ENCODE data around the gene SIK1.
"Not testable (repeated sequence)": the region's sequence is repeated elsewhere in the genome, so short reads cannot be mapped to it uniquely, and the experiment has no call there.

SIK1 gene

GRCh38 chr21:43426404-43427241, at the start of gene SIK1:
SIK1 (minus strand) TSS chr21:43427131; CDS start chr21:43426178, 953 bp downstream.
- DNase-seq; H3K9me3 ChIP-seq (ENCODE audit: severe bottlenecking); H3K36me3 ChIP-seq; H3K4me3 ChIP-seq (ENCODE audit: low read depth, low read length); H3K27ac ChIP-seq; H3K27me3 ChIP-seq (ENCODE audit: insufficient read depth, low read depth, severe bottlenecking): not testable (repeated sequence)

GRCh38 chr21:43471597-43472242, 44.8 kb upstream of the SIK1 start:
- not testable (repeated sequence) for H3K27ac ChIP-seq; H3K4me3 ChIP-seq (ENCODE audit: low read depth, low read length); DNase-seq; H3K27me3 ChIP-seq (ENCODE audit: insufficient read depth, low read depth, severe bottlenecking); H3K36me3 ChIP-seq; H3K9me3 ChIP-seq (ENCODE audit: severe bottlenecking)

GRCh38 chr21:43469719-43470458, 43.0 kb upstream of the SIK1 start:
- not testable (repeated sequence) for H3K4me3 ChIP-seq (ENCODE audit: low read depth, low read length); H3K36me3 ChIP-seq; H3K27ac ChIP-seq; H3K27me3 ChIP-seq (ENCODE audit: insufficient read depth, low read depth, severe bottlenecking); H3K9me3 ChIP-seq (ENCODE audit: severe bottlenecking); DNase-seq

GRCh38 chr21:43467785-43468184, 40.9 kb upstream of the SIK1 start:
- no peaks in the 10 kb centered on the region for H3K9me3 ChIP-seq (ENCODE audit: severe bottlenecking)
- H3K27me3 ChIP-seq (ENCODE audit: insufficient read depth, low read depth, severe bottlenecking), result no peaks in the 10 kb centered on the region
- no peak for DNase-seq
- no peak overlapping the region for H3K4me3 ChIP-seq (ENCODE audit: low read depth, low read length)
- no peak for TF ChIP-seq CTCF (IDR thresholded peaks at IDR 0.05; ENCODE audit: low read depth, low read length)
- H3K36me3 ChIP-seq, result no peaks in the 10 kb centered on the region
- no peak overlapping the region for H3K27ac ChIP-seq

- not testable (repeated sequence) for DNase-seq; H3K36me3 ChIP-seq; H3K9me3 ChIP-seq (ENCODE audit: severe bottlenecking); H3K27me3 ChIP-seq (ENCODE audit: insufficient read depth, low read depth, severe bottlenecking); H3K27ac ChIP-seq; H3K4me3 ChIP-seq (ENCODE audit: low read depth, low read length)
Observed at GRCh38 chr21:43465159-43465558, 38.2 kb upstream of the SIK1 start.

GRCh38 chr21:43463498-43464261, 36.7 kb upstream of the SIK1 start:
- not testable (repeated sequence) for H3K9me3 ChIP-seq (ENCODE audit: severe bottlenecking); DNase-seq; H3K36me3 ChIP-seq

GRCh38 chr21:43462932-43463331, 36.0 kb upstream of the SIK1 start:
- H3K27me3 ChIP-seq (ENCODE audit: insufficient read depth, low read depth, severe bottlenecking); H3K27ac ChIP-seq; DNase-seq; H3K4me3 ChIP-seq (ENCODE audit: low read depth, low read length); H3K36me3 ChIP-seq; H3K9me3 ChIP-seq (ENCODE audit: severe bottlenecking): not testable (repeated sequence)

More at GRCh38 chr21:43463498-43464261, 36.7 kb upstream of the SIK1 start:
- not testable (repeated sequence) for H3K27me3 ChIP-seq (ENCODE audit: insufficient read depth, low read depth, severe bottlenecking); H3K4me3 ChIP-seq (ENCODE audit: low read depth, low read length); H3K27ac ChIP-seq

- not testable (repeated sequence) for H3K27me3 ChIP-seq (ENCODE audit: insufficient read depth, low read depth, severe bottlenecking); H3K27ac ChIP-seq; H3K9me3 ChIP-seq (ENCODE audit: severe bottlenecking); H3K4me3 ChIP-seq (ENCODE audit: low read depth, low read length); DNase-seq; H3K36me3 ChIP-seq
Observed at GRCh38 chr21:43460475-43460874, 33.5 kb upstream of the SIK1 start.

GRCh38 chr21:43458995-43459394, 32.1 kb upstream of the SIK1 start:
- H3K36me3 ChIP-seq; H3K27ac ChIP-seq; H3K27me3 ChIP-seq (ENCODE audit: insufficient read depth, low read depth, severe bottlenecking); H3K9me3 ChIP-seq (ENCODE audit: severe bottlenecking); H3K4me3 ChIP-seq (ENCODE audit: low read depth, low read length): not testable (repeated sequence)
- peak; percentile 70 for DNase-seq

- H3K36me3 ChIP-seq; H3K27ac ChIP-seq; H3K9me3 ChIP-seq (ENCODE audit: severe bottlenecking); H3K27me3 ChIP-seq (ENCODE audit: insufficient read depth, low read depth, severe bottlenecking); H3K4me3 ChIP-seq (ENCODE audit: low read depth, low read length); DNase-seq: not testable (repeated sequence)
Observed at GRCh38 chr21:43456616-43457314, 29.8 kb upstream of the SIK1 start.

- H3K36me3 ChIP-seq; H3K27me3 ChIP-seq (ENCODE audit: insufficient read depth, low read depth, severe bottlenecking); H3K4me3 ChIP-seq (ENCODE audit: low read depth, low read length); DNase-seq; H3K9me3 ChIP-seq (ENCODE audit: severe bottlenecking); H3K27ac ChIP-seq: not testable (repeated sequence)
Observed at GRCh38 chr21:43455717-43456116, 28.8 kb upstream of the SIK1 start.

GRCh38 chr21:43454176-43454575, 27.2 kb upstream of the SIK1 start:
- not testable (repeated sequence) for DNase-seq; H3K27ac ChIP-seq; H3K9me3 ChIP-seq (ENCODE audit: severe bottlenecking); H3K4me3 ChIP-seq (ENCODE audit: low read depth, low read length); H3K36me3 ChIP-seq; H3K27me3 ChIP-seq (ENCODE audit: insufficient read depth, low read depth, severe bottlenecking)

Data from WERI-Rb-1 (cell line).